GM21576 (cell line): ENCODE results near the gene CYP39A1.

Experiments
- ATAC-seq: cut with Tn5 transposase; IDR thresholded peaks from one replicate; pipeline ENCODE4 v1.9.1; 2021; ENCODE audit warnings: mild to moderate bottlenecking, moderate library complexity; ENCODE audit not compliant: unreplicated experiment

The CYP39A1 gene

GRCh38 chr6:46652603-46653438, at the start of gene CYP39A1, which contains the start of gene SLC25A27:
CYP39A1 (minus strand) TSS chr6:46652818; CDS start chr6:46652582, 236 bp downstream.
SLC25A27 (plus strand) TSS chr6:46652975; CDS start chr6:46653193, 218 bp downstream.
- ATAC-seq, result peak; percentile 100

GRCh38 chr6:46699970-46700369, 47.4 kb upstream of the CYP39A1 start:
- no peak for ATAC-seq

GRCh38 chr6:46690911-46691451, 38.4 kb upstream of the CYP39A1 start:
- ATAC-seq, result no peak

- no peak for ATAC-seq
These were observed 37.6 kb upstream of the CYP39A1 start for GRCh38 chr6:46690141-46690755.

GRCh38 chr6:46689657-46690056, 37.0 kb upstream of the CYP39A1 start:
- ATAC-seq, result no peak

- no peak for ATAC-seq
These were observed 36.3 kb upstream of the CYP39A1 start for GRCh38 chr6:46688966-46689335.

GRCh38 chr6:46688117-46688965, 35.7 kb upstream of the CYP39A1 start:
- no peak for ATAC-seq

- no peak for ATAC-seq
These were observed 35.0 kb upstream of the CYP39A1 start, which contains the start of gene TDRD6 for GRCh38 chr6:46687619-46688097. TDRD6 (plus strand) TSS chr6:46687885; CDS start chr6:46688129, 244 bp downstream.

- no peak for ATAC-seq
These were observed 32.2 kb upstream of the CYP39A1 start for GRCh38 chr6:46684771-46685170.

- no peak for ATAC-seq
These were observed 24.7 kb upstream of the CYP39A1 start for GRCh38 chr6:46677314-46677654.

GRCh38 chr6:46676604-46677313, 24.1 kb upstream of the CYP39A1 start:
- no peak for ATAC-seq

GRCh38 chr6:46674410-46674809, 21.8 kb upstream of the CYP39A1 start:
- ATAC-seq, result no peak

GRCh38 chr6:46667377-46667776, 14.8 kb upstream of the CYP39A1 start:
- no peak for ATAC-seq

GRCh38 chr6:46661483-46661882, 8.9 kb upstream of the CYP39A1 start:
- ATAC-seq, result no peak

GRCh38 chr6:46657642-46658041, 5.0 kb upstream of the CYP39A1 start:
- ATAC-seq, result no peak

GRCh38 chr6:46655803-46656202, 3.2 kb upstream of the CYP39A1 start:
- no peak for ATAC-seq

GRCh38 chr6:46653439-46654195, 999 bp upstream of the CYP39A1 start:
- no peak for ATAC-seq

- no peak for ATAC-seq
These were observed 401 bp downstream of the CYP39A1 start for GRCh38 chr6:46652232-46652602.

GRCh38 chr6:46651816-46652215, 802 bp downstream of the CYP39A1 start:
- no peak for ATAC-seq

GRCh38 chr6:46651006-46651405, 1.6 kb downstream of the CYP39A1 start:
- no peak for ATAC-seq
